GM18520 (cell line): Measurements from ENCODE around the gene TMEM238L.

Experiments
- ATAC-seq: cut with Tn5 transposase; IDR thresholded peaks from one replicate; pipeline ENCODE4 v1.9.1; 2021; ENCODE audit not compliant: unreplicated experiment

Gene TMEM238L

GRCh38 chr17:10805911-10806310 lies 2.0 kb upstream of the TMEM238L start:
- no peak for ATAC-seq

GRCh38 chr17:10804546-10804945 lies 647 bp upstream of the TMEM238L start:
- ATAC-seq = no peak

- no peak for ATAC-seq
These were observed 549 bp downstream of the TMEM238L start for GRCh38 chr17:10803350-10803749.

- ATAC-seq = no peak
These were observed 1.2 kb downstream of the TMEM238L start for GRCh38 chr17:10802496-10803284.

DNA sequence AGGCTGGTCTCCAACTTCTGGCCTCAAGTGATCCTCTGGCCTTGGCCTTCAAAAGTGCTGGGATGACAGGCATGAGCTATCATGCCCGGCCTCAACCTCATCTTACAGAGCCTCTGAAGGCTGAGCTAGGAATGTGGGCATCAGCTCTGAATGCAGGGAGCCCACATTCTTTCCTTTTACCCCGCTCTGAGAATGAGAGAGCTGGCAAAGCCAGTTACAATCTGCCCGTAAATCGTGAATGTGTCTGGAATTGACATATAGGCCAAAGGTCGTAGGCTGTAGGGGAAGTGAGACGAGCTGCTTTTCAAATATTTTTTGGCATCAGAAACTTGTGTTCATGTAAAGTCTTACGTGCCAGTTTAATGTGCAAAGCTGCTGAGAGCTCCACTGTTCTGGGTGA lies 4.5 kb downstream of the TMEM238L start:
- ATAC-seq = no peak

GRCh38 chr17:10798910-10799309 lies 5.0 kb downstream of the TMEM238L start:
- ATAC-seq = no peak

DNA sequence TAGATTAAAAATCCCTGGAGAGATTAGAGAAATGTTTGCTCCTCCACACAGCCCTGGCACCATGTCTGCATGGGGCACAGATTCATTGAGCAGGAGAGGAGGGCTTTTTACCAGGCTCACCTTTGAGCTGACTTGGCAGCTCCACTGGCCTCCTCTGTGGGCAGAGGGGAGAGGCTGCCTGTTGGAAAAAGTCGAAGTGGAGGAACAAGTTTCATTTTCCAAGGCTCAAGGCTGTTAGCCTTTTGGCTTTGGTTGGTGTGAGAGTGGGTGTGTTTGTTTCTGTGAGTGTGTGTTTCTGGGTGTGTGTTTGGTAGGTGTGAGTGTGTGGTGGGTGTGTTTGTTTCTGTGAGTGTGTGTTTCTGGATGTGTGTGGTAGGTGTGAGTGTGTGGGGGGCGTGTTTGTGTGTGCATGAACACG lies 5.6 kb downstream of the TMEM238L start:
- no peak for ATAC-seq

- no peak for ATAC-seq
These were observed 6.2 kb downstream of the TMEM238L start for GRCh38 chr17:10797476-10798328.

DNA sequence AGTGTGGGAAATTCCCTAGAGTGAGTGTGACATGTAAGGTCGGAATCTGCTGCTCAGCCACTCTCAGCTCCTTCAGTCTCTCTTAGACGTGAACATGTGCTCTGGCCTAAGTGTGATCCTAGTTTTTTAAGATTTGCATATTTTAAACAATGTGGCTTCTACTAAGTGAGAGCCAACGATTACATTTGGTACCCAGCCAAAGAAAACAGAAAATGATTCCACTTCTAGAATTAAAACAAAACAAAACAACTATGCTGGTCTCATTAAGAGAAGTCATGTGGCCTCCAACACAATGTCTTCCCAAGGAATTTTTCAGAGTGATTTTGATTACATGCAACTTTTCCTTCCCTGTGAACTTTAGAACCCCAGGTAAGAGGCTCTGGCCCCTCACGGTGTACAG lies 10.1 kb downstream of the TMEM238L start:
- no peak for ATAC-seq

- no peak for ATAC-seq
These were observed 10.6 kb downstream of the TMEM238L start for GRCh38 chr17:10793256-10793655.

DNA sequence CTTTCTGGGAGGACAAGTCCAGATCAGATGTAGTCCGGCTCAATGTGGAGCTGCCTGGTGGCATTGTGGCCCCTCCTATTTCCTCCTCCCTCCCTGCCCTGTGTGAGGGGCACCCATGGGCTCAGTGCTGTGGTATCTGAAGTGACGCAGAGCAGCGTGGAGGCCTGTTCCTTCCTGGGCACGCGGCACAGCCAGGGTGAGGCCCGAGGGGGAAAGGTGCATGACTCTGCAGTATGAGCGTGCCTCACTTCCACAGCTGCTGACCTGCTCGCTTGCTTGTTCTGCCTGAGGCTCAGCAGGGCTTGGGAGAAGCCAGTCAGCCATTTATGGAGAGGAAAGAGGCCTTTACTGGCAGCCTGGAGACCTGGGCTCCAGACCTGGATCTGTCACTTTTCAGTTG lies 11.7 kb downstream of the TMEM238L start:
- ATAC-seq = no peak

- ATAC-seq = no peak
These were observed 13.2 kb downstream of the TMEM238L start for GRCh38 chr17:10790491-10791401.

DNA sequence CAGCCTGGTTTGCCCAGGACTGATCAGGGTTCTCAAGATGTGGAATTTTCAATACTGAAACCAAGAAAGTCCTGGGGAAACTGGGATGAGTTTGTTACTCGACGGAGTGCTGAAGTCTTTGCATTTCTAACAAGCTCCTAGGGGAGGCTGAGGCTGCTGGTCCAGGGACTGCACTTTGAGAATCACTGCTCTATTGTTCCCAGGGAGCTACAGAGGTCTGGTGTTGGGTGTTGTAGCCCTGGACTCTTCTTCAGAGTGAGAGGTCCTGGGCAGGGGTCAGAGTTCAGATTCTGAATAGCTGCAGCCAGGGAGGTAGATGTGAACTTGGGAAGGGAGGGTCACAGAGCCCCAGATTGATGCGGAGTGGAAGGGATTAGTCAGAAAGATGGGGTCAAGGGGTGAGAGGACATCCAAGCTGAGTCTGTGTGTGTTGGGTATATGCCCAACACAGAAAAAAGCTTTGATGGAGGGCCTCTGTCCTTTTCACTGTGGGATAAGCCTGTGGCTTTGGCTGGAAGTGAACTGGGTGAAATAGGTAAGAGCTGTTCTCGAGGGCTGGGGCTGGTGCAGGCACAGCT lies 14.1 kb downstream of the TMEM238L start:
- no peak for ATAC-seq

- no peak for ATAC-seq
These were observed 16.4 kb downstream of the TMEM238L start for GRCh38 chr17:10787306-10788045.

GRCh38 chr17:10785295-10785694 lies 18.6 kb downstream of the TMEM238L start:
- no peak for ATAC-seq

- ATAC-seq = no peak
These were observed 24.3 kb downstream of the TMEM238L start for GRCh38 chr17:10779609-10780008.

- ATAC-seq = no peak
These were observed 26.0 kb downstream of the TMEM238L start for GRCh38 chr17:10777890-10778289.

GRCh38 chr17:10777131-10777807 lies 26.6 kb downstream of the TMEM238L start:
- no peak for ATAC-seq

DNA sequence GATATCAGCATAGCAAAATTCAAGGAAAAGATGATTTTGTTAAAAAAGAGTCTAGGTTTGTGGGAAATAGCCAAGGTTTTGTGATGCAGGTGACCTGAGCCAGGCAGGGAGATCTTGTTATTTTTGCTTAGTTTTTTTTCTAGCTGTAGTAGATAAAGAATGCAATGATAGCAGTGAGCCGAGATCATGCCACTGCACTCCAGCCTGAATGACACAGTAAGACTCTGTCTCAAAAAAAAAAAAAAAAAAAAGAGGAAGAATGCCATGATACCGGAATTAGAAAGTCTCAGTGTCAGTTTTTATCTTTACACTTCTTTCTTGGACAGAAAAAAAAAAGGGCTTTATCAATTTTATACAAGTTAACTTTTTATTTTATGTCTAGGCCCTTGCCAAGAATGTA lies 27.5 kb downstream of the TMEM238L start:
- no peak for ATAC-seq
